Kidney (tissue), 14 donors: ENCODE measurements around the gene CORO7. TPM values are rescaled to one million over a fixed set of nuclear protein-coding genes. Genes with fewer than 3 reads are reported as not detected.

Source experiments
- DNase-seq, 5 donors: peaks; one replicate each; pipeline ENCODE4 v3.0.0-alpha.2; 2013 to 2020
- FAIRE-seq: peaks from 2 replicates; lab custom pipeline; 2012; peaks lifted over from hg19 to GRCh38; lab: Jason Lieb, UNC
- H3K27ac ChIP-seq, 2 donors: one replicate each; pipeline ENCODE4 v1.7.0; 2013; ENCODE audit warnings: low read depth in 2 of 2, low read length in 2 of 2, inconsistent platforms in 1 of 2
- H3K27me3 ChIP-seq: one replicate; pipeline ENCODE4 v1.7.1; 2013; ENCODE audit warnings: low read length, inconsistent platforms; ENCODE audit not compliant: control insufficient read depth, insufficient read depth
- H3K36me3 ChIP-seq, 3 donors: one replicate each; pipeline versions ENCODE4 v1.7.0 to v1.7.1; 2013; ENCODE audit warnings: low read length in 3 of 3, control low read depth in 1 of 3, inconsistent platforms in 1 of 3; ENCODE audit not compliant: insufficient read depth in 3 of 3, control insufficient read depth in 2 of 3
- H3K4me1 ChIP-seq, 3 donors: one replicate each; pipeline versions ENCODE4 v1.7.0 to v1.7.1; 2013; ENCODE audit warnings: low read length in 3 of 3, inconsistent platforms in 1 of 3, low read depth in 1 of 3; ENCODE audit not compliant: control insufficient read depth in 2 of 3, insufficient read depth in 2 of 3
- H3K4me3 ChIP-seq, 3 donors: one replicate each; pipeline versions ENCODE4 v1.7.0 to v1.8.1; 2013; ENCODE audit warnings: low read length in 3 of 3, control low read depth in 1 of 3, inconsistent platforms in 1 of 3
- H3K9ac ChIP-seq, 3 donors: one replicate each; pipeline versions ENCODE4 v1.7.0 to v1.7.1; 2013; ENCODE audit warnings: low read length in 3 of 3, control low read depth in 1 of 3, inconsistent platforms in 1 of 3
- H3K9me3 ChIP-seq, 3 donors: one replicate each; pipeline versions ENCODE4 v1.7.0 to v1.7.1; 2013; ENCODE audit warnings: low read length in 3 of 3, control low read depth in 1 of 3, inconsistent platforms in 1 of 3; ENCODE audit not compliant: control insufficient read depth in 2 of 3, insufficient read depth in 1 of 3
- intact Hi-C: fragments of 100-400 bp; cut with DNase I; formaldehyde crosslinking; loops from one replicate; pipeline ENCODE4 v1.11.1; 2022
- polyA plus RNA-seq: library from polyadenylated mRNA; stranded (reverse); fragments of 350-450 nt; fragmentation: Illumina TruSeq; extraction: RNeasy Lipid Tissue Mini Kit (QIAGEN cat#74804); gene quantifications from one replicate; pipeline ENCODE4 v1.2.3, GENCODE V29; 2014; ENCODE audit warnings: low read depth, low replicate concordance; ENCODE audit not compliant: insufficient read depth
- total RNA-seq: library from RNA; stranded (reverse); fragmentation: NEBNext Ultra II Directional; extraction: Animal tissue kit (Norgen Biotek cat#: 25700); gene quantifications from one replicate; pipeline ENCODE4 v1.2.1, GENCODE V29; 2021
- TF ChIP-seq, protein P1 (sequence below): IDR thresholded peaks from 3 replicates; pipeline ENCODE4 v1.5.1; 2012; ENCODE audit warnings: mild to moderate bottlenecking, moderate library complexity, borderline replicate concordance; ENCODE audit not compliant: insufficient read depth; ENCODE audit errors: extremely low read depth
- donor health status: control.
- donor health status: control.
- donor health status: control.
- donor health status: control.
- donor health status: control.
- donor health status: DM: yes; HTN: yes; CAD: no.
- donor health status: Normal renal cell carcinoma (clear cell type).

The CORO7 gene
- total and polyA plus RNA-seq, 2 donors from 2014 or later: 9.8 to 50.1 TPM

- DNase-seq: no peak
- intact Hi-C loops: no loop called here
Observed at GRCh38 chr16:4332623-4333307, 83.6 kb downstream of the CORO7 start.

GRCh38 chr16:4332083-4332482 lies 84.3 kb downstream of the CORO7 start:
- no peak overlapping the region for H3K4me3 ChIP-seq
- H3K36me3 ChIP-seq: peaks cover 0 to 29% (median 12%) of the 10 kb centered on the region in 3 donors
- TF ChIP-seq, protein P1, sequence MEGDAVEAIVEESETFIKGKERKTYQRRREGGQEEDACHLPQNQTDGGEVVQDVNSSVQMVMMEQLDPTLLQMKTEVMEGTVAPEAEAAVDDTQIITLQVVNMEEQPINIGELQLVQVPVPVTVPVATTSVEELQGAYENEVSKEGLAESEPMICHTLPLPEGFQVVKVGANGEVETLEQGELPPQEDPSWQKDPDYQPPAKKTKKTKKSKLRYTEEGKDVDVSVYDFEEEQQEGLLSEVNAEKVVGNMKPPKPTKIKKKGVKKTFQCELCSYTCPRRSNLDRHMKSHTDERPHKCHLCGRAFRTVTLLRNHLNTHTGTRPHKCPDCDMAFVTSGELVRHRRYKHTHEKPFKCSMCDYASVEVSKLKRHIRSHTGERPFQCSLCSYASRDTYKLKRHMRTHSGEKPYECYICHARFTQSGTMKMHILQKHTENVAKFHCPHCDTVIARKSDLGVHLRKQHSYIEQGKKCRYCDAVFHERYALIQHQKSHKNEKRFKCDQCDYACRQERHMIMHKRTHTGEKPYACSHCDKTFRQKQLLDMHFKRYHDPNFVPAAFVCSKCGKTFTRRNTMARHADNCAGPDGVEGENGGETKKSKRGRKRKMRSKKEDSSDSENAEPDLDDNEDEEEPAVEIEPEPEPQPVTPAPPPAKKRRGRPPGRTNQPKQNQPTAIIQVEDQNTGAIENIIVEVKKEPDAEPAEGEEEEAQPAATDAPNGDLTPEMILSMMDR: no peak
- H3K9ac ChIP-seq: no peak overlapping the region
- H3K9me3 ChIP-seq: no peaks in the 10 kb centered on the region
- FAIRE-seq (no peak), DNase-seq (no peak)
- no peaks in the 10 kb centered on the region for H3K27me3 ChIP-seq
- H3K4me1 ChIP-seq: peaks cover 0 to 23% (median 22%) of the 10 kb centered on the region in 3 donors
- H3K27ac ChIP-seq: no peak overlapping the region
- intact Hi-C loops: no loop called here

More at GRCh38 chr16:4332623-4333307, 83.6 kb downstream of the CORO7 start:
- Histone ChIP-seq H3K4me3 (no peak overlapping the region), H3K36me3 (peaks cover 0 to 33% (median 12%) of the 10 kb centered on the region in 3 donors), H3K27me3 (no peaks in the 10 kb centered on the region), H3K4me1 (peaks cover 0 to 22% (median 20%) of the 10 kb centered on the region in 3 donors), H3K9ac (no peak overlapping the region), H3K9me3 (no peaks in the 10 kb centered on the region), H3K27ac (no peak overlapping the region)
- TF ChIP-seq, protein P1: no peak
- FAIRE-seq: no peak

DNA sequence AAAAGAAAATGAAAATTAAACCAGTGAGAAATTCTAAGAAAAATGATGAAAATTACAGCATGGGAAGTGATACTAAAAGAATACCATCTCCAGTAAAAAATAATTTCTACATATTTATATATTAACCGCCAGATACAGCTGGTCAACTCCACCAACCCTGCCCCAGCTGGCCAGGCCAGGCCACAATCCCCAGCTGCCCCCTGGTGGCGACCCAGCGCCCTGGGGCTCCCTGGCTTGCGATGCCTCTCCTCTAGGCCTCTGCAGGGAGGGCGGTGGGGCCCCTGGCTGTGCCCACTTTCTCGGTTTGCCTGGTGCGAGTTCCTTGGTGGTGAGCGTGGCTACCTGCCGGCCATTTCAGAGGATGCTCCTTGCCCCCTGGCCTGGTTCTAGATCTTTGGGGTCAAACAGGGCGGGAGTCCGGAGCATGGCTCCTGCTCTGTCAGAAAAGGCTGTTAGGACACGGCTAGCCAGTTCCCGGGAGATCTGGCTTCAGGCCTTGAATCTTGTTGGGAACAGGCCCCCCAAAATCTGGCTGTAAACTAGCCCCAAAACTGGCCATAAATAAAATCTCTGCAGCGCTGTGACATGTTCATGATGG lies 86.0 kb downstream of the CORO7 start:
- Histone ChIP-seq H3K9me3 (no peaks in the 10 kb centered on the region), H3K27ac (no peak overlapping the region), H3K9ac (no peak overlapping the region), H3K4me1 (peaks cover 0 to 34% (median 30%) of the 10 kb centered on the region in 3 donors), H3K36me3 (peaks cover 0 to 18% (median 6%) of the 10 kb centered on the region in 3 donors), H3K4me3 (no peak overlapping the region), H3K27me3 (no peaks in the 10 kb centered on the region)
- intact Hi-C loops: no loop called here
- DNase-seq (peak; percentile 65 to 93 (median 79)), FAIRE-seq (no peak)
- TF ChIP-seq, protein P1: peak; percentile 86
